HG03045 (cell line): ENCODE data around the gene FAM72B.
"Not testable (repeated sequence)": the region's sequence is repeated elsewhere in the genome, so short reads cannot be mapped to it uniquely, and the experiment has no call there.

Experiments used
- ATAC-seq: cut with Tn5 transposase; IDR thresholded peaks from one replicate; pipeline ENCODE4 v1.9.1; 2021; ENCODE audit warnings: mild to moderate bottlenecking, moderate library complexity; ENCODE audit not compliant: unreplicated experiment

The FAM72B gene

DNA sequence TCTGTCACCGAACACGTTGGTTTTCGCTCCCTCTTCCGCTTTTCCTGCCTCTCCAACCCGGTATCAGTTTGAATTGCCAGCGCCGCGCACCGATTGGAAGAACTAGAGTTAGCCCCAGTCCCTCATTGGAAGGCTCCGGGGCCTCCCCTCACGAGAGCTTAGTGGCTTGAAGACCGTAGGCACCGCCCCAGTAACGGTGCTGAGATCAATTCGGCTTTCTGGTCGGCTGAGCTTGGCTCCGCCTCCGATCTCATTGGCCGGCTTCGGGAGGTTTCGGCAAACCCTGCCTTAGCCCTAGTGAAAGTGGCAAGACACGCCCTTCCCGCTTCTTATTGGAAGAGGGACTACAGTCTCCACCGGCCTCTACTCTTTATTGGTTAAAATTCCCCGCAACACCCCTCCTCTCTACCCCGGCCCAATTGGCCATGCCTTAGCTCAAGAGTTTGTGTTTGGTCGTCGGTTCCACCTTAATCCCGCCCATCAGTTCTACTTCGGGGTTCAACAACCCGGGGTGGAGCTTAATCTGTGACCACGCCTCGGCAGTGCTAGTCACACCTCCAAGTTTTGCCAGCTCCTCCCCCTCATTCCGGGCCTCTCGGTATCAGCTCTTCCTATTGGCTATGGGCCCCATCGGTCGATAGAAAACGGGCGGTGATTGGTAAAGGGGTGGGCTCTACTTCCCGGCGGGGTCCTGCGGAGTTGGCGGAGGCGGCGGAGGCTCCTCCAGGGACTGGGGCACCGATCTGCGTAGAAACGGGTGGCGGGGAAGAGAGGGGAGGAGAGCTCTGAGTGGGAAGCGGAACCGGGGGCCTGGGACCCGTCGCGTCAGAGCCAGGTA is at the start of gene FAM72B, which contains the start of gene SRGAP2C:
FAM72B (minus strand) TSS at position 51 of the 838 bp plus-strand sequence. CDS start 851 bp downstream, outside the sequence.
SRGAP2C (plus strand) TSS at position 686 of the 838 bp plus-strand sequence. CDS start 2,472 bp downstream, outside the sequence.
- ATAC-seq, result peak; percentile 85

- peak; percentile 52 for ATAC-seq
Measured at GRCh38 chr1:121232445-121233125, 48.4 kb upstream of the FAM72B start.

- ATAC-seq, result not testable (repeated sequence)
Measured at GRCh38 chr1:121230636-121231035, 46.5 kb upstream of the FAM72B start.

GRCh38 chr1:121227544-121228330 is 43.6 kb upstream of the FAM72B start:
- ATAC-seq, result not testable (repeated sequence)

GRCh38 chr1:121226925-121227324 is 42.8 kb upstream of the FAM72B start:
- not testable (repeated sequence) for ATAC-seq

DNA sequence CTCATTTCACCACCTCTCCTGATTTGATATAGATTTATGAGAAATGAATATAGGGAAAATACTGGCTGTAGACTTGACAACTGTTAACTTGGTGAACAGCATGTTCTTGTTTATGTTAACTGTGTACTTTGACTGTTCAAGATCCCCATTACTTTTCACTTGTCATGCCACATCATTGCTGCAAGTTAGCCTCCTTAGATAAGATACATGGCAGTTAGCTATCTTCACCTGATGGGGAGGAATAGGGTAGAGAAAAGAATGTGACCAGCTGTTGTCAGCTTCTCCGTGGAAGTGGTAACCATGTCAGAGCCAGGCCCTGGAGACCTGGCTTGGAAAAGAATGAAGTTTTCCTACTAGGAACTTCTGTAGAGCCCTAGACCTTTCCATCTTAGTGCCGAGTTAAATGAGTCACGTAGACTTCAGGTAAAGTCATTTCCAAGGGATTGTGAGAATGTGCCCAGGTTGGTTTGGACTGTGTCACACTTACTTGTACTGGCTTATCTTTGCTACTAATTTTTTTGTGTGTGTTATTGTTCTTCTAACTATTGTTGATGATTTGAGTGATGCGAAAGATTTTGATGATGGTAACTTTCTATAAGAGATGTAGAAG is 42.3 kb upstream of the FAM72B start:
- ATAC-seq, result not testable (repeated sequence)

- peak; percentile 98 for ATAC-seq
Measured at GRCh38 chr1:121224714-121225113, 40.6 kb upstream of the FAM72B start.

DNA sequence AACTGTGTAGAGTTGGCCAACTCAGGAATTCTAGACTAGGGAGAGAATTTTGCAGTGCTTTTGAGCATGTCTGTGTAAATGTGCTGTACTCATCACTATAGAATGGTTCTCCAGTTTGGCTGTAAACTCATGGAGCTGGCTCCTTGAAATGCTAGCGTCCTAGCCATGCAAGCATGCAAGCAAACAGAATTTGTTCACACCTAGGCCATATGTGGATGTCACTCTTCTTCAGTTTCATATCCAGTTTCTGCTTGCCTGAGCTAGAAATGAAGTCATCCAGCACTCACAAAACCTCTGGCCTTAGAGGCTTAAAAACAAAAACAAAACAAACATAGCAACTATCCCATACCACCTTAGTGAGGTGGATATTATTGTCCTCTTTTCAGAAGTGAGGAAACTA is 37.6 kb upstream of the FAM72B start:
- peak; percentile 46 for ATAC-seq

DNA sequence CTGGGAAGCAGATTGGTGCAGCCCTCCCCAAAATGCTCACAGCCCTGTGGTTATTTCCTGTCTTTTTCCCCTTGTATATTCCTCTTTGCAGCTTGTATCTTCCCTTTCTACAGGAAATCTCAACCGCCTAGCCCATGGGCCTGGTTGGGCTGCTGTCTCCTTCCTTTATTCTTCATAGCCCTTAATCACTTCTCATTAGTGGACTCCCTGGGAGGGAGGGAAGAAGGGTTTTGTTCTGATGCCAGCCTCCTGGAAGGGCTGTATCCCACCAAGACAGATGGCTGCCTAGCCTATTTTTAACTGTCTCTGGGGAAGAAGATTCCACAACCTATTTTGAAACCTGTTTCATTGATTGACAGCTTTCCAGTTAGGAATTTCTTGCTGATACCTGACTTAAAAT is 32.5 kb upstream of the FAM72B start:
- ATAC-seq, result not testable (repeated sequence)

- ATAC-seq, result not testable (repeated sequence)
Measured at GRCh38 chr1:121215699-121216417, 31.7 kb upstream of the FAM72B start.

DNA sequence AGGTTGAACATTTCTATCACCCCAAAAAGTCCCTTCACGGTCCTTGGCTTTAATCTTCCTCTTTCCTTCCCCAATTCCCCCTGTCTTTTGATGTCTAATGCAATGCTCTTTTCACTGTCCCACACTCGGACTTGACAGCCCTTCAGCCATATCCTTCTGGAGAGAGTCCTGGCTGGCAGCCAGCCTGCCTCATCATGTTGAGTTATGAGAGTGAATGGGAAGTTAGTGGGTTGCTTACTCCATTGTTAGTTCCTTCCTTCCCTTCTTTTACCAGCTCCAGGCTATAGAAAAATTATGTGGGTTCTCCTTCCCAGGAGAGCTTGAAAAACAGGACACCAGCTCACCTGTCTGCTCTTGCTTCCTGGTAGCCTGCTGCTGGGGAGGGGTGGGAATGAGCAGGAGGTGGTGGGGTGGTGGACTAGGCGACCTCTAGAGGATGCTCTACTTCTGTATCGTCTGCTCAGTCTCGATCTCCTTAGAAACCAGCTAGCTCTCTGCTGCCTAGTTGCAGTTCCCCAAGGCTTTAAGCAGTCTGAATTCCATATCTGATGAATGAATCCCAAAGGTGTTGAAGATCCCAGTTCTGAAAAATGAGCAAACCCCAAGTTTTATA is 30.5 kb upstream of the FAM72B start:
- ATAC-seq, result not testable (repeated sequence)

GRCh38 chr1:121213491-121213890 is 29.4 kb upstream of the FAM72B start:
- not testable (repeated sequence) for ATAC-seq

GRCh38 chr1:121210778-121211177 is 26.6 kb upstream of the FAM72B start:
- ATAC-seq, result not testable (repeated sequence)

DNA sequence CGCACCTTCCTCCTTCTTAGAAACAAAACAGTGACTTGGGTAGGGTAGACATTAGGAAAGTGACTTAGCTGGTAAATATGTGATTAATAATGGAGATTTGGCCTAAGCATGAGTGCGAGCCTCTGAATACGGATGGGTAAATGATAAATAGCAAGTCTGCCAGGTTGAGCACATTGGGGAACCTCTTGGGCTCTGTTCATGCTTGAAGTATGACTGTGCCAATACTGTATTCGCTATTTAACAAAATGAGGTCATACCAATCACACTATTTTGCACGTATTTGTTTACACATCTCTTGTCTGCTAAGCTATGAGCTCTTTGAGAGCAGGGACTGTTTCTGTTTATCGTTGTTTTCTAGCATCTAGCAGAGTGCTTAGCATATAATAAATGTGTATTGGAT is 24.2 kb upstream of the FAM72B start:
- ATAC-seq, result not testable (repeated sequence)

DNA sequence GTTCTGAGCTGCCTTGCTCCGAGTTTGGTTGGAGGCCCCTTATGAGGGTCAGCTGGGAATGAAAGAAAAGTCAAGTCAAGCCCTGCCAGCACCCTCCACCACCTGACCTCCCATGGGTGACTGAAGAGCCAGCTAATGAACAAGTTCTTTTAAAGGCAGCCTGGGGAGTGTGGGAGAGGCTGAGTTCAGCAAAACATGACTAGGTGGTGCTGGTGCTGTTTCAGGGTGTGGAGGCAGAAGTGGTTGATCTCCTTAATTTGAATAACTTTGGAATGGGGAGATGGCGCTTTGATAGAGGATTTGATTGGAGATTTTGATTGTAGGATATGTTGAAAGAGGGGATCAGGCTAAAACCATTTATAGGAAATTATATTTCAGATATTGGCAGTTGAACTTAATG is 23.2 kb upstream of the FAM72B start:
- ATAC-seq, result not testable (repeated sequence)

DNA sequence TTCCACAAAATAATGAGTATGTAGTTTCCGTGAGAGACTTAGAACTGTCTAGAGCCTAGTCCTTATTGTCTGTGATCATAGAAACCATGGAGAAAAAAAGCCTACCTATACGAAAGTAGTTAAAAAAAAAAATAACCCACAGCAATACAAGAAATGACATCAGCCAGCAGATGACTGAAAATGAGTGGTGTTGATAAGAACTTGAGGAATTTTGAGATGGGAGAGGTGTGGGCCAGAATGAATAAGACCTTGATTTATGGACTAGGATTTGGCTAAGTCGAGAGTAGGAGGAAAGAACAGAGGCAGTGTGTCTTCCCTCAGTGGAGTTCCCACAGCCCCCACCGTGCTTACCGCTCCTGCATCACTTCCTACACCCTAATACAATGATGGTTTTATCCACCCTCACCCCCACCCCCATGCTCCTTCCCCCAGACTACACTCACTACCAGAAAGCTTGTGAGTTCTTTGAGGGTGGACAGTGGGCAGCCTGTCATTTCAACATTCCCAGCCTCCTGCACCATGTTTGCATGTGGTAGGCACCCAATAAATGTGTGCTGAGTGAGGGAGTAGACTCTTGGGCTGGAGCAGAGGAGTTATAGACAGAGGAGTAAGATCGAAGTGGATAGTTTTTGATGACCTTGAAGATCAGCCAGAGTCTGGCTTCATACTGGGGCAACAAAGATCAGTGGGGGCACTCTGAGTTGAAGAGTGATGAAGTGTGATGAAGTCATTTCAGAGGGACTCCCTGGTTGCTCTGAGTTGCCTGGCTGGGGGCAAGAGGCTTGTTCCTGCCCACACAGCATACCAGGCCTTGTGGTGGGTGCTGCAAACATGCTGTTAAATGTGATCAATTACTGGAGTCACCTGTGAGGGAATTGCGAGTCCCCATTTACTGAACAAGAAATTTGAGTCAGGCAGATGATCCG is 21.9 kb upstream of the FAM72B start:
- ATAC-seq, result not testable (repeated sequence)

DNA sequence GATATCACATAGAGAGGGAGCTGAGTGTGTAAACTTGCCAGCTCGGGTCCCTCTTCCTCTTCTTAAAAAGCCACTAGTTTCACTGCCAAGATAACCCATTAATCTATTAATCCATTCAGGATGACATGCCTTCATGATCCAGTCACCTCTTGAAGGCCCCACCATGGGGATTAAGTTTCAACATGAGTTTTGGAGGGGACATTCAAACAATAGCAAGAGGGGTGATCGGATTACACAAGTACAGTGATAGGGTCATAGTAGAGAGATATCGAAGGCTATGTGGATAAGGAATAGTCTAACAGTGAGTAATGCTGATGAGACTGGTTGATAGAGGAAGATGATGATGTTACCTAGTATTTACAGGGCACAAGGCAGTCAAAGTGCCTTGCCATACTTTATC is 18.8 kb upstream of the FAM72B start:
- not testable (repeated sequence) for ATAC-seq
